Coronary artery (tissue), 2 donors: Measurements from ENCODE around the gene MSANTD4.
"Not testable (repeated sequence)": the region's sequence is repeated elsewhere in the genome, so short reads cannot be mapped to it uniquely, and the experiment has no call there.

Source experiments
- DNase-seq: peaks from one replicate; pipeline ENCODE4 v3.0.0-alpha.2; 2017; ENCODE audit warnings: low spot score
- H3K27ac ChIP-seq, 2 donors: fragments of 200-600 bp; sonication (generic); one replicate each; pipeline ENCODE4 v1.5.1; 2016 to 2019
- H3K4me3 ChIP-seq: fragments of 200-600 bp; sonication (generic); 2 replicates; pipeline ENCODE4 v1.5.1; 2016; ENCODE audit warnings: mild to moderate bottlenecking, moderate library complexity
- CTCF ChIP-seq: fragments of 200-600 bp; sonication (generic); IDR thresholded peaks from one replicate; pipeline ENCODE4 v1.5.1; 2019; ENCODE audit warnings: antibody characterized with exemption

The MSANTD4 gene

GRCh38 chr11:106012744-106013143 lies 9.3 kb downstream of the MSANTD4 start:
- H3K4me3 ChIP-seq, result no peak overlapping the region
- no peak overlapping the region for H3K27ac ChIP-seq
- DNase-seq, result no peak
- TF ChIP-seq CTCF, result no peak

GRCh38 chr11:106011481-106011880 lies 10.6 kb downstream of the MSANTD4 start:
- TF ChIP-seq CTCF, result no peak
- no peak for DNase-seq
- no peak overlapping the region for H3K4me3 ChIP-seq
- no peak overlapping the region for H3K27ac ChIP-seq

- not testable (repeated sequence) for H3K4me3 ChIP-seq, H3K27ac ChIP-seq, DNase-seq
Observed at GRCh38 chr11:106003094-106003493, 18.9 kb downstream of the MSANTD4 start.

GRCh38 chr11:106001304-106002012 lies 20.6 kb downstream of the MSANTD4 start:
- no peak overlapping the region for H3K27ac ChIP-seq
- H3K4me3 ChIP-seq, result no peak overlapping the region
- TF ChIP-seq CTCF, result no peak
- no peak for DNase-seq

- Histone ChIP-seq H3K27ac (no peak overlapping the region), H3K4me3 (no peak overlapping the region)
- DNase-seq, result no peak
- TF ChIP-seq CTCF, result no peak
Observed at GRCh38 chr11:105991888-105992287, 30.2 kb downstream of the MSANTD4 start.

GRCh38 chr11:105989124-105989523 lies 32.9 kb downstream of the MSANTD4 start:
- H3K4me3 ChIP-seq, result no peak overlapping the region
- no peak overlapping the region for H3K27ac ChIP-seq
- no peak for DNase-seq
- no peak for TF ChIP-seq CTCF

GRCh38 chr11:105988197-105988596 lies 33.8 kb downstream of the MSANTD4 start:
- H3K27ac ChIP-seq, result no peak overlapping the region
- H3K4me3 ChIP-seq, result no peak overlapping the region
- no peak for DNase-seq
- TF ChIP-seq CTCF, result no peak
